ENCODE data around the gene MROH8.

The MROH8 gene

DNA sequence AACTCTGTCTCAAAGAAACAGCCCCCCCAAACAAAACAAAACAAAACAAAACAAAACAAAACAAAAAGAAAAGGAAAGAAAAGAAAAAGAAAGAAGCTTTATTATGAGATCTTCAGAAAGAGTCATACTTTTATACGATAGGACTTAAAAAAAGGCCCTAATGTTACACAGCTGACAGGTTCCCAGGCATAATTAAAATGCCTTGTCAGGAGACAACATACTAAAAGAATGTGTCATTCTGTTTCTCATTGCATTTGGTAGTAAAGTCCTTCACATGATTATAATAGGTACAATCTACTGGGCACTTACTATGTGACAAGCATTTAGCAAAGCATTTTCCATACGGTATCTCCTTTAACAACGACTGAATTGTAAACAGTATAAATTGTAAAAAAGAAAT is 36.6 kb downstream of the MROH8 start:
- Histone ChIP-seq H3K36me3 (ENCODE audit: insufficient read depth, low read length) (no peaks in the 10 kb centered on the region), H3K9me2 (ENCODE audit: low read depth, low read length) (no peaks in the 10 kb centered on the region), H3K4me3 (ENCODE audit: low read depth, low read length, poor library complexity, severe bottlenecking) (no peak overlapping the region), H3K4me2 (ENCODE audit: low read length) (no peak overlapping the region), H2AFZ (ENCODE audit: low read length) (no peak overlapping the region), H3K4me1 (ENCODE audit: insufficient read depth, low read length, severe bottlenecking) (no peaks in the 10 kb centered on the region), H3F3A (ENCODE audit: insufficient read depth, low read length) (no peaks in the 10 kb centered on the region), H3K27me3 (ENCODE audit: insufficient read depth, low read length) (no peaks in the 10 kb centered on the region), H3K9me3 (ENCODE audit: low read length) (no peaks in the 10 kb centered on the region), H4K20me1 (ENCODE audit: insufficient read depth, low read length) (no peaks in the 10 kb centered on the region), H3K9ac (ENCODE audit: low read length) (no peak overlapping the region), H3K27ac (ENCODE audit: low read depth, low read length, poor library complexity, severe bottlenecking) (no peak overlapping the region), H3K79me2 (ENCODE audit: insufficient read depth, low read length) (no peaks in the 10 kb centered on the region)
- TF ChIP-seq, protein P1, sequence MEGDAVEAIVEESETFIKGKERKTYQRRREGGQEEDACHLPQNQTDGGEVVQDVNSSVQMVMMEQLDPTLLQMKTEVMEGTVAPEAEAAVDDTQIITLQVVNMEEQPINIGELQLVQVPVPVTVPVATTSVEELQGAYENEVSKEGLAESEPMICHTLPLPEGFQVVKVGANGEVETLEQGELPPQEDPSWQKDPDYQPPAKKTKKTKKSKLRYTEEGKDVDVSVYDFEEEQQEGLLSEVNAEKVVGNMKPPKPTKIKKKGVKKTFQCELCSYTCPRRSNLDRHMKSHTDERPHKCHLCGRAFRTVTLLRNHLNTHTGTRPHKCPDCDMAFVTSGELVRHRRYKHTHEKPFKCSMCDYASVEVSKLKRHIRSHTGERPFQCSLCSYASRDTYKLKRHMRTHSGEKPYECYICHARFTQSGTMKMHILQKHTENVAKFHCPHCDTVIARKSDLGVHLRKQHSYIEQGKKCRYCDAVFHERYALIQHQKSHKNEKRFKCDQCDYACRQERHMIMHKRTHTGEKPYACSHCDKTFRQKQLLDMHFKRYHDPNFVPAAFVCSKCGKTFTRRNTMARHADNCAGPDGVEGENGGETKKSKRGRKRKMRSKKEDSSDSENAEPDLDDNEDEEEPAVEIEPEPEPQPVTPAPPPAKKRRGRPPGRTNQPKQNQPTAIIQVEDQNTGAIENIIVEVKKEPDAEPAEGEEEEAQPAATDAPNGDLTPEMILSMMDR (IDR thresholded peaks at IDR 0.05; ENCODE audit: low read length) = no peak
- TF ChIP-seq EZH2 (IDR thresholded peaks at IDR 0.05; ENCODE audit: borderline replicate concordance, low read length) = no peak

DNA sequence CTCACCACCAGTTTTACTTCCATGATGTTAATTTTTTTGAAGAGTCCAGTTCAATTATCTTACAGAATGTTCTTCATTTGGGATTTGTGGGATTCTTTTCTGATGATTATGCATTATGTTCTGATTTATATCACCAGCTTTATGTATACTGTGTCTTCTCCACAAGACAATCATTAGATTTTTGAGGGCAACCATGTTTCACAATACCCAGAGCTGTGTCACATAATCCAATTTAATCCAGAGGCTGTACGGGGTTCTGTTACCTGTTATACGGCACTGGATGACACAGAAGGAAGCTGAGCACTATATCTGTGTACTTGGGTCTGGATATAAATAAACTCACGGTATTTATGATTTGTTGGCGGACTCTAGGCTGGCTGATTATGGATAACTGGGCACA is 41.8 kb downstream of the MROH8 start:
- H3K4me3 ChIP-seq (ENCODE audit: low read depth, low read length, poor library complexity, severe bottlenecking) = no peak overlapping the region
- no peak overlapping the region for H3K9ac ChIP-seq (ENCODE audit: low read length)
- no peaks in the 10 kb centered on the region for H3K4me1 ChIP-seq (ENCODE audit: insufficient read depth, low read length, severe bottlenecking)
- no peak for TF ChIP-seq EZH2 (IDR thresholded peaks at IDR 0.05; ENCODE audit: borderline replicate concordance, low read length)
- TF ChIP-seq, protein P1 (IDR thresholded peaks at IDR 0.05; ENCODE audit: low read length) = no peak
- no peaks in the 10 kb centered on the region for H3K36me3 ChIP-seq (ENCODE audit: insufficient read depth, low read length)
- H2AFZ ChIP-seq (ENCODE audit: low read length) = no peak overlapping the region
- no peaks in the 10 kb centered on the region for H4K20me1 ChIP-seq (ENCODE audit: insufficient read depth, low read length)
- no peaks in the 10 kb centered on the region for H3K79me2 ChIP-seq (ENCODE audit: insufficient read depth, low read length)
- H3K9me3 ChIP-seq (ENCODE audit: low read length) = no peaks in the 10 kb centered on the region
- H3K27me3 ChIP-seq (ENCODE audit: insufficient read depth, low read length) = no peaks in the 10 kb centered on the region
- H3K27ac ChIP-seq (ENCODE audit: low read depth, low read length, poor library complexity, severe bottlenecking) = no peak overlapping the region
- H3K4me2 ChIP-seq (ENCODE audit: low read length) = no peak overlapping the region
- H3F3A ChIP-seq (ENCODE audit: insufficient read depth, low read length) = no peaks in the 10 kb centered on the region
- no peaks in the 10 kb centered on the region for H3K9me2 ChIP-seq (ENCODE audit: low read depth, low read length)

DNA sequence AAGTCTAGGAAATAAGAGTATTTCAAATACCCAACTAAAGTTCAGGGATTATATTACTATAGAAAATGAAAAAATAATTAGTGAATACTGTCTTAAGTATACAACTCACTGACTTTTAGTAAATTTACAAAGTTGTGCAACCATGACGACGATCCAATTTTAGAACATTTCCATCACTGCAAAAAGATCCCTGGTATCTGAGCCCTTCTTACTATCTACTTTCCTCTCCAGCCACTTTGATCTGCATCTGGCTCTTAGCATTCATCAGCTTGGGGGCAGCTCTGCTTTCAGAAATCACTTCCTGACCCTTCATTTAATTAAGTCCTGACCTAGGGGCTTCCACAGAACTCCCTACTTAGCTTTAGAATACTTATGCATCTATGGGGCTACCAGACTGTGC is 45.4 kb downstream of the MROH8 start:
- Histone ChIP-seq H3F3A (ENCODE audit: insufficient read depth, low read length) (no peaks in the 10 kb centered on the region), H2AFZ (ENCODE audit: low read length) (no peak overlapping the region), H4K20me1 (ENCODE audit: insufficient read depth, low read length) (no peaks in the 10 kb centered on the region), H3K4me3 (ENCODE audit: low read depth, low read length, poor library complexity, severe bottlenecking) (no peak overlapping the region), H3K79me2 (ENCODE audit: insufficient read depth, low read length) (no peaks in the 10 kb centered on the region), H3K27ac (ENCODE audit: low read depth, low read length, poor library complexity, severe bottlenecking) (no peak overlapping the region), H3K9ac (ENCODE audit: low read length) (no peak overlapping the region), H3K36me3 (ENCODE audit: insufficient read depth, low read length) (no peaks in the 10 kb centered on the region), H3K9me2 (ENCODE audit: low read depth, low read length) (no peaks in the 10 kb centered on the region), H3K4me1 (ENCODE audit: insufficient read depth, low read length, severe bottlenecking) (no peaks in the 10 kb centered on the region), H3K9me3 (ENCODE audit: low read length) (no peaks in the 10 kb centered on the region), H3K4me2 (ENCODE audit: low read length) (no peak overlapping the region), H3K27me3 (ENCODE audit: insufficient read depth, low read length) (no peaks in the 10 kb centered on the region)
- TF ChIP-seq, protein P1 (IDR thresholded peaks at IDR 0.05; ENCODE audit: low read length) = no peak
- TF ChIP-seq EZH2 (IDR thresholded peaks at IDR 0.05; ENCODE audit: borderline replicate concordance, low read length) = no peak

All from OCI-LY1 (cell line).